WTC11 (cell line): ENCODE measurements around the gene DNAH7. TPM values are rescaled to one million over a fixed set of nuclear protein-coding genes. Genes with fewer than 3 reads are reported as not detected.

Experiments
- ATAC-seq: fragments of 200-7000 bp; cut with Tn5 transposase; 2 replicates; pipeline ENCODE4 v1.10.0; 2021; ENCODE audit warnings: mild to moderate bottlenecking, moderate library complexity
- CTCF ChIA-PET: fragments of 300-600 bp; sonication (Branson Sonifier 250); formaldehyde crosslinking; loops from one replicate; lab custom pipeline; 2021; ENCODE audit warnings: antibody characterized with exemption; lab: Charles Lee
- POLR2A ChIA-PET: fragments of 350-600 bp; sonication (Branson Sonifier 250); formaldehyde crosslinking; loops from one replicate; lab custom pipeline; 2021; ENCODE audit warnings: antibody characterized with exemption; lab: Charles Lee
- DNase-seq: peaks from one replicate; pipeline ENCODE4 v3.0.0; 2021; ENCODE audit warnings: low spot score
- H3K27ac Mint-ChIP-seq: 2 replicates; pipeline ENCODE4 v1.8.0; 2021; ENCODE audit warnings: mixed read lengths
- H3K27me3 Mint-ChIP-seq: 2 replicates; pipeline ENCODE4 v1.8.0; 2021; ENCODE audit warnings: low read depth, mild to moderate bottlenecking, moderate library complexity, mixed read lengths
- H3K36me3 Mint-ChIP-seq: 2 replicates; pipeline ENCODE4 v1.8.0; 2021; ENCODE audit warnings: mixed read lengths
- H3K4me1 Mint-ChIP-seq: 2 replicates; pipeline ENCODE4 v1.8.0; 2022; ENCODE audit warnings: mixed read lengths
- H3K4me3 Mint-ChIP-seq: 2 replicates; pipeline ENCODE4 v1.8.0; 2021; ENCODE audit warnings: mild to moderate bottlenecking, moderate library complexity, mixed read lengths
- H3K9me3 Mint-ChIP-seq: 2 replicates; pipeline ENCODE4 v1.8.0; 2021; ENCODE audit warnings: mixed read lengths
- ATF3 ChIP-seq: sonication (generic); formaldehyde crosslinking; conservative IDR thresholded peaks from 2 replicates; pipeline ENCODE4 v1.8.1; 2022; ENCODE audit warnings: mild to moderate bottlenecking, missing genetic modification reagents
- E2F5 ChIP-seq: sonication (generic); formaldehyde crosslinking; IDR thresholded peaks from 2 replicates; pipeline ENCODE4 v1.8.1; 2022; ENCODE audit warnings: mild to moderate bottlenecking, moderate library complexity, missing genetic modification reagents
- EMX1 ChIP-seq: fragments of 250-450 bp; sonication (Bioruptor Pico); IDR thresholded peaks from 2 replicates; pipeline ENCODE4 v1.8.0; 2021; ENCODE audit warnings: mild to moderate bottlenecking
- ERG ChIP-seq: fragments of 250-450 bp; sonication (Bioruptor Pico); IDR thresholded peaks from 2 replicates; pipeline ENCODE4 v1.8.0; 2021; ENCODE audit warnings: mild to moderate bottlenecking
- FOXJ3 ChIP-seq: sonication (generic); formaldehyde crosslinking; IDR thresholded peaks from 2 replicates; pipeline ENCODE4 v1.9.0; 2021; ENCODE audit warnings: missing genetic modification reagents, mild to moderate bottlenecking, borderline replicate concordance
- GTF2I ChIP-seq: fragments of 250-450 bp; sonication (Bioruptor Pico); conservative IDR thresholded peaks from 2 replicates; pipeline ENCODE4 v1.4.0; 2021; ENCODE audit warnings: mild to moderate bottlenecking
- KAT7 ChIP-seq: sonication (generic); formaldehyde crosslinking; IDR thresholded peaks from 2 replicates; pipeline ENCODE4 v1.8.1; 2023; ENCODE audit warnings: missing genetic modification reagents, mild to moderate bottlenecking, borderline replicate concordance
- MAX ChIP-seq: sonication (generic); formaldehyde crosslinking; IDR thresholded peaks from 2 replicates; pipeline ENCODE4 v1.8.0; 2022; ENCODE audit warnings: mild to moderate bottlenecking, missing genetic modification reagents
- MLX ChIP-seq: sonication (generic); formaldehyde crosslinking; IDR thresholded peaks from 2 replicates; pipeline ENCODE4 v1.8.1; 2023; ENCODE audit warnings: mild to moderate bottlenecking, missing genetic modification reagents, moderate library complexity
- MXD4 ChIP-seq: fragments of 250-450 bp; sonication (Bioruptor Pico); IDR thresholded peaks from 2 replicates; pipeline ENCODE4 v1.8.0; 2021; ENCODE audit warnings: mild to moderate bottlenecking, moderate library complexity, borderline replicate concordance
- PRDM15 ChIP-seq: sonication (generic); formaldehyde crosslinking; IDR thresholded peaks from 2 replicates; pipeline ENCODE4 v1.8.0; 2022; ENCODE audit warnings: missing genetic modification reagents
- TEAD1 ChIP-seq: sonication (generic); formaldehyde crosslinking; IDR thresholded peaks from 2 replicates; pipeline ENCODE4 v1.8.0; 2022; ENCODE audit warnings: mild to moderate bottlenecking, missing genetic modification reagents
- TP53 ChIP-seq: sonication (generic); formaldehyde crosslinking; IDR thresholded peaks from 2 replicates; pipeline ENCODE4 v1.8.1; 2023; ENCODE audit warnings: mild to moderate bottlenecking, missing genetic modification reagents
- ZNF232 ChIP-seq: sonication (generic); formaldehyde crosslinking; IDR thresholded peaks from 2 replicates; pipeline ENCODE4 v1.8.0; 2022; ENCODE audit warnings: mild to moderate bottlenecking, missing genetic modification reagents
- ZNF263 ChIP-seq: sonication (generic); formaldehyde crosslinking; IDR thresholded peaks from 2 replicates; pipeline ENCODE4 v1.8.1; 2022; ENCODE audit warnings: low read depth, mild to moderate bottlenecking, moderate library complexity, missing genetic modification reagents
- ZNF416 ChIP-seq: fragments of 250-450 bp; sonication (Bioruptor Pico); IDR thresholded peaks from 2 replicates; pipeline ENCODE4 v1.9.0; 2021; ENCODE audit warnings: mild to moderate bottlenecking, inconsistent platforms
- ZNF512 ChIP-seq: sonication (generic); formaldehyde crosslinking; IDR thresholded peaks from 2 replicates; pipeline ENCODE4 v1.8.1; 2022; ENCODE audit warnings: missing genetic modification reagents, borderline replicate concordance
- ZNF671 ChIP-seq: fragments of 250-450 bp; sonication (Bioruptor Pico); IDR thresholded peaks from 2 replicates; pipeline ENCODE4 v1.8.0; 2021; ENCODE audit warnings: mild to moderate bottlenecking
- total RNA-seq: library from RNA; stranded (reverse); gene quantifications from 3 replicates; pipeline ENCODE4 v1.2.3, GENCODE V29; 2021

The DNAH7 gene
- total RNA-seq, 1 experiment from 2014 or later: 0.04 TPM

DNA sequence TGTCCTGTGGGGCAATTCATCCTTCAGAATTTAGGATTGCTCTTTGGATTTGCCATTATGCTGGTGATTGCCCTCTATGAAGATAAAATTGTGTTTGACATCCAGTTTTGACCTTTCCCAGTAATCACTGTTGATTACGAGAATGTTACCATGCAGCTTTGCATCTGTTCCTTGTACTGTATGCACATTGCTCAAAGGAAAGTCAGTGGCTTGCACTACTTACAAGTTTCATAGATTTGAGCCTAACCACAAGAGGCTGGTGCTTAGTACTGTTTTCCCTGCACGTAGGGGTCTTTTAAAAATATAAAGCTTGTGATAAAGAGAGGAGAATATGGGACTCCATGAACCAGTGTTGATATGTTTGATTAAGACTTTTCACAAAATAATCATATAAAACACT, 333.7 kb downstream of the DNAH7 start:
- Mint-ChIP-seq H3K27ac (no peak overlapping the region), H3K4me1 (no peaks in the 10 kb centered on the region), H3K9me3 (no peaks in the 10 kb centered on the region), H3K4me3 (no peak overlapping the region), H3K36me3 (peaks cover 50% of the 10 kb centered on the region), H3K27me3 (no peaks in the 10 kb centered on the region)
- DNase-seq: no peak
- no peak for TF ChIP-seq ZNF263 (CRISPR knock-in tag)
- no peak for TF ChIP-seq PRDM15
- TF ChIP-seq EMX1 (CRISPR knock-in tag): no peak
- no peak for TF ChIP-seq FOXJ3
- TF ChIP-seq ZNF671 (CRISPR knock-in tag): no peak
- TF ChIP-seq MAX (CRISPR knock-in tag): no peak
- TF ChIP-seq ERG: no peak
- ATAC-seq: no peak
- ChIA-PET POLR2A (no interaction called here), CTCF (no interaction called here)

DNA sequence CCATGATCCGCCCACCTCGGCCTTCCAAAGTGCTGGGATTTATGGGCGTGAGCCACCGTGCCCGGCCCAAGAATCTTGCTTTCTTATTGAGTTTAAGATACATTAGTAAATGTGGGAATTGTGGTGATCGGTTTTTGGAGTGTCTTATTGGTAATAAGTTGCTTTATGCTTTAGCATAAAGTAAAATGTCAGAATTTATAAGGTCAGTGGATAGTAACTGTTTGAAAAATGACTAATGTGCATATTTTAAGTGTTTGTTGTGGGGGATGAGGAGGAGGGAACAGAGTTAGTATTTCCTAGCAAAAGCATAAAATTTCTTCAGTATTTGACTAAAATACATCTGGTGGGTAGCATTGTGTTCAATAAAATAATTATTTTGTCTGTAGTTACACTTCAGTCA, 334.2 kb downstream of the DNAH7 start:
- Mint-ChIP-seq H3K4me3 (no peak overlapping the region), H3K27ac (no peak overlapping the region)
- CTCF ChIA-PET: no interaction called here
- POLR2A ChIA-PET: no interaction called here
- TF ChIP-seq TEAD1 (CRISPR knock-in tag) (no peak), FOXJ3 (no peak), ZNF416 (CRISPR knock-in tag) (no peak), E2F5 (no peak), KAT7 (no peak), ATF3 (CRISPR knock-in tag) (no peak), MXD4 (no peak), MLX (CRISPR knock-in tag) (no peak), TP53 (no peak), ZNF232 (CRISPR knock-in tag) (no peak), ZNF512 (CRISPR knock-in tag) (no peak), GTF2I (CRISPR knock-in tag) (no peak)
- TF ChIP-seq, all 79 proteins: peak for 0
- Mint-ChIP-seq H3K9me3 (no peaks in the 10 kb centered on the region), H3K27me3 (no peaks in the 10 kb centered on the region), H3K4me1 (no peaks in the 10 kb centered on the region), H3K36me3 (peaks cover 48% of the 10 kb centered on the region)
- DNase-seq (no peak), ATAC-seq (no peak)
